Lower leg skin (tissue), 3 donors: ENCODE data around the gene UVSSA.

Experiments
- CTCF ChIP-seq, 3 donors: fragments of 450-650 bp; IDR thresholded peaks; one replicate each; pipeline ENCODE4 v1.5.1; 2016; ENCODE audit warnings: antibody characterized with exemption in 3 of 3, mild to moderate bottlenecking in 3 of 3, moderate library complexity in 2 of 3
- POLR2A ChIP-seq, 2 donors: fragments of 450-650 bp; IDR thresholded peaks; one replicate each; pipeline ENCODE4 v1.6.1; 2016 to 2017; ENCODE audit warnings: antibody characterized with exemption in 2 of 2, mild to moderate bottlenecking in 1 of 2, moderate library complexity in 1 of 2

GRCh38 chr4:1323280-1323634, 23.8 kb upstream of the UVSSA start:
- TF ChIP-seq CTCF (IDR thresholded peaks at IDR 0.05) (no peak), POLR2A (IDR thresholded peaks at IDR 0.05) (no peak)
